HG03135 (cell line): ENCODE results near the gene SH3BGR.
A peak's percentile ranks its signal among the peaks of the same experiment; 100 is the strongest.

Experiments
- ATAC-seq: cut with Tn5 transposase; IDR thresholded peaks from one replicate; pipeline ENCODE4 v1.9.1; 2021; ENCODE audit warnings: mild to moderate bottlenecking, moderate library complexity; ENCODE audit not compliant: unreplicated experiment

Gene SH3BGR

DNA sequence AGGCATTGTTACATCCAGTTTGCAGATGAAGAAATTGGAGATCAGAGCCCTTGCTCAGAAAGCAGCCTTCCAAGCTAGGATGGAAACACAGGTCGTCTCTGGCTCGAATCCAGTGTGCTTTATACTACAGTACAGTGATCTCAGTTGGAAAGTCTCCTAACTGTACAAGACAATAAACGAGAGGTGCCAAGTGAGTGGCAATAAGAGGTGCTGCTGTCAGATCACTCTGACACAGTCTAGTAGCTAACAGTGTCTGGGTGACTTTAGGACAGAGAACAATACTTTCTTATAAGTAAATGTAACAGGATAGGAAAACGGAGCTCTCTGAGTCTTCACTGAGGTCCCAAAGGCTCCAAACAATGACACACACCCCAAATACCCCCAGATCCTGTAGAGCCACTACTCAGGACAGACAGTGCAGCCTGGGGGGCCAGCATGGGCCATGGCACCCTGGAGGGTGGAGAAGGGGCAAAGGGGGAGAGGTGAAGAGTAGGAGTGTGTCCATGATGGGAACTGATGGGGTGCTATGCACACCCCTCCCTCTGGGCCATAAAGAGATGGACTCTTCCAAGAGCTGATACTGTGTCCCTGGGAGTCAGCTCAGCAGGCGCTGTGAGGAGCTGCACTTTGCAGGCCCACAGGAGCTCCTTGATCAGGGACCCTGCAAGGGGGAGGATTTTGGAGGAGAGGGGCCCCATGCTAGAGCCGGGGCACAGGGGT, 3.3 kb downstream of the SH3BGR start:
- no peak for ATAC-seq

DNA sequence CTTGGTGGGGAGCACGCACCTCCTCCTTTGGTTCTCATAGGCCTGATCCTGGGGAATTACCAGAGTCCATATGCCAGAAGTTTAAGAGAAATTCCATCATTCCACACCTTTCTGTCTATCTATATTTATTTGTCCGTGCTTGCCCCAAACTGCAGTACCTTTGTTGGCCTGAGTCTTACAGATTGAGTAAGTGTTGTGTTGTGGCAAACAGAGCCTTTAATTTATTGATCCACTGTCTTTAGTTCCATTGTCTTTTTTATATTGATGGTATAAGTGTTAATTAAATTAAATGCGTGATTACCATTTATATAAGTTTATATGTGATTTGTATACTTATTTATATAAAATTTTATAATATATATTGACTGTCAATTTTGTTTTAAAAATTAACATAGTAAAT, 4.9 kb downstream of the SH3BGR start:
- ATAC-seq = no peak

DNA sequence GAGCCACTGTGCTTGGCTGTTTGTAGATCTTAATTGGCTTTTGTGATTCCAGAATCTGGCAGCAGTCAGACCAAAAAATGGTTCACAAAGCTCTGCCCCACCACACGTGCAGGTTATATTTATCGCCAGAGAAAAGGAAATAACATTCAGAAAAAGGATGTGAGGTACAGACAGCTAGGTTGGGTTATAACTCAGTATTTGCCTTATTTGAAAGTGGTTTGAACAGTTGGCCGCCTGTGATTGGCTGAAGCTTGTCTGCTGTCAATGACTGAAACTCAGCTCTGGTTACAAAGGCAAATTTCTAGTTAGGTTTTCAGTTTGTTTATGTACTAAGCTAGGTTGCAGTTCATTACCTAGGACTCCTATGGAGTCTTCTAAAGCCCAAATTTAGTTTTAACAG, 9.6 kb downstream of the SH3BGR start:
- ATAC-seq = peak; percentile 81

- ATAC-seq = no peak
These were observed 11.5 kb downstream of the SH3BGR start for GRCh38 chr21:39463308-39463707.

GRCh38 chr21:39466584-39466983, 14.8 kb downstream of the SH3BGR start:
- ATAC-seq = no peak

GRCh38 chr21:39467746-39468145, 16.0 kb downstream of the SH3BGR start:
- no peak for ATAC-seq

- ATAC-seq = no peak
These were observed 16.8 kb downstream of the SH3BGR start for GRCh38 chr21:39468559-39468958.

DNA sequence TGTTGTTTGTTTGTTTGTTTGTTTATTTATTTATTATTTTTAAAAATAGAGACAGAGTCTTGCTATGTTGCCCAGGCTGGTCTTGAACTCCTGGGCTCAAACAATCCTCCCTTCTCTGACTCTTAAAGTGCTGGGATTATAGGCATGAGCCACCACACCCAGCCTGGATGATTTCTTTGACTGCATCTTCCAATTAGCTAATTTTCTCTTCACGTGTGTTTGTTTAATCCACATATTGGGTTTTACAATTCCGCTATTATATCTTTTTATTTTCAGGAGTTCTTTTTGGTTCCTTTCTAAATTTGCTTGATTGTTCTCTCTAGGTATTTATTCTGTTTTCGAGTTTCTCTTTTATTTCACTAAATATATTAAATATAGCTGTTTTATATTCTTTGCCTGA, 19.8 kb downstream of the SH3BGR start:
- ATAC-seq = no peak

DNA sequence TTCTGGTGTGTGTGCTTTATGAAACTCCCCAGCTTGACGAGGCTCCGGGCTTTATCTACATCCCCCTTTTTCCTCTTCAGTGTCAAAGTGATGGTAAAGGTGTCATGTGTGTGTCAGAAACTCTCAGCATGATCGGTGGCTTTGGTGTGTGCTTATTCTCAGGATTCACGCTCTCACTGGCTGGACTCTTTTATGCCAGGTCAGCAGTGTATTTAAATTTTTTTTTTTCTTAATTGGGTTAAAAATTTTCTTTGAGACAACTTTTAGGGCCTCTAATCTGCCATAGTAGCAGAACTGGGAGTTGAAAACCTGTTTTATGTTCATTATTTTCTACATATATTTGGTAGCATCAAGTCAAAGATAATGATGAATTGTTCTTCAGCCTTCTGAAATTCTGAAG, 21.0 kb downstream of the SH3BGR start:
- no peak for ATAC-seq

GRCh38 chr21:39474611-39475010, 22.8 kb downstream of the SH3BGR start:
- no peak for ATAC-seq

DNA sequence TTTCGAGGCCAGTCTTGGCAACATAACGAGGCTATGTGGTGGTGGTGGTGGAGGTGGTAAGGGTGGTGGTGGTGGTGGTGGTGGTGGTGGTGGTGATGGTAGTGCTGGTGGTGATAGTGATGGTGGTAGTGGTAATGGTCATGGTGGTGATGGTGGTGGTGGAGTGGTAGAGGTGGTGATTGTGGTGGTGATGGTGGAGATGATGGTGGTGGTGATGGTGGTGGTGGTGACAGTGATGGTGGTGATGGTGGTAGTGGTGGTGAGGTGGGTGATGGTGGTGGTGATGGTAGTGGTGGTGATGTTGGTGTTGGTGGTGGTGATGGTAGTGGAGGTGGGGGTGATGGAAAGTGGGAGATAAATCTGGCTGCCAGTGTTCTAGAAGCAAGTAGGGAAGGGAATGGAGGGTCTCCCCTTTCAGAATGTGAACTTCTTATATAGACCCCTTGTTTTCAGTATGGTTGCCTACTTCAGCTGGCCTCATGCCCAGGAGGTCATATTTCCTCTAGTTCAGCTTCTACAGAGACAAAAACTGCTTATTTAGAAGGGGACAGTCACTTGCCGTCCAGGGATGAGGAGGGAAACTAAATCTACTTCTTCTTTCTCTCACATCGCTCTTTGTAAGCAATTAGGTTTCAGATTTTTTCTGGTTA, 27.5 kb downstream of the SH3BGR start:
- no peak for ATAC-seq

- no peak for ATAC-seq
These were observed 28.0 kb downstream of the SH3BGR start for GRCh38 chr21:39479814-39480182.

- ATAC-seq = no peak
These were observed 28.5 kb downstream of the SH3BGR start for GRCh38 chr21:39480271-39480670.

DNA sequence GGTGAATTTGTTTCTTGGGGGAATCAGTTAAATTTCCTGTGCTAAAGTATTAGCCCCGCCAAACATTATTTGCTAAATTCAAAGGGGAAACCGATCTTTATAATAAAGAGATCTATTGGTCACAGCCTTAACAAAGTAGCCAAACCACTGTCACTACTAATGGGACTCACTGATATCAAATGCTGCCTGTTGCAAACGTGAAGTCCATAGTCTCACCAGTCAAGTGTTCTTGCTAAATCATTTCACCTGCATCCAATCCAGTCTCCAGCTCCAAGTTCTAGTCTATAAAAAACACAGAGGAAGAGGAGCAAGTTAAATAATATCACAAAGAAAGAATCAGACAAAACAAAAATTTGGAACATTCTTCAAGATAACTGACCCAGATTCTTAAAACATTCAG, 30.1 kb downstream of the SH3BGR start:
- ATAC-seq = no peak

- ATAC-seq = no peak
These were observed 32.1 kb downstream of the SH3BGR start for GRCh38 chr21:39483917-39484316.

- no peak for ATAC-seq
These were observed 33.0 kb downstream of the SH3BGR start for GRCh38 chr21:39484711-39485276.

GRCh38 chr21:39489380-39489924, 37.7 kb downstream of the SH3BGR start:
- ATAC-seq = no peak

DNA sequence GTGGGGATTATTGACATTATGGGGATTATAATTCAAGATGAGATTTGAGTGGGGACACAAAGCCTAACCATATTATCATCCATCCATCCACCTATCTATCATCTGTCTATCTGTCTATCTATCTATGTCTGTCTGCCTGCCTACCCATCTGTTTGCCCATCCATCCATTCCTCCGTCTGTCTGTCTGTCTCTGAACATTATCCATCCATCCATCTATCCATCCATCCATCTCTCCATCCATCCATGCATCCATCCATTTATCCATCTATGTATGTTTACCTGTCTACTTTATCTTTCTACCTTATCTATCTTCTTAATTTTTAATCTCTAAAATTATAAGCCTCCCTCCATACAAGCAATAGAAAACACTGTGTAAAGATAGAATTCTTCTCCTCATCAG, 47.4 kb downstream of the SH3BGR start:
- ATAC-seq = no peak

DNA sequence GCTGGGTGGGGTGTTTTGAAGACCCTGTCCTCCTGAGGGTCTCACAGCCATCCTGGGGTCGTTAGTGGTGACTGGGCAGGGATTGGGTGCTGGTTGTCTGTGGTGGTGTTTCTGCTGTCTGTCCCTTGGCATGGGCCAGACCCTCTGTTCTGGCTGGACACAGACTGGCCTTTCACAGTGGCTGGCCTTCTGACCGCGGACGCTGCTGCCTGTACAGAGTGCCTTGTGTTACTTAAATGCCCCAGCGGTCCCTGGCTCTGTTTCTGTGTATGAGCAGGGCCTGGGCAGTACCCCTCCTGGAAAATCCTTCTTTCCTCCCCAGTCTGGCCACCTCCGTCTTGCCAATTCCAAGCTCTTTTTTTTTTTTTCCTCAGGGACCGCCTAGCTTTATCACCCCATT, 50.9 kb downstream of the SH3BGR start:
- ATAC-seq = no peak

GRCh38 chr21:39503123-39503762, 51.5 kb downstream of the SH3BGR start:
- ATAC-seq = no peak

DNA sequence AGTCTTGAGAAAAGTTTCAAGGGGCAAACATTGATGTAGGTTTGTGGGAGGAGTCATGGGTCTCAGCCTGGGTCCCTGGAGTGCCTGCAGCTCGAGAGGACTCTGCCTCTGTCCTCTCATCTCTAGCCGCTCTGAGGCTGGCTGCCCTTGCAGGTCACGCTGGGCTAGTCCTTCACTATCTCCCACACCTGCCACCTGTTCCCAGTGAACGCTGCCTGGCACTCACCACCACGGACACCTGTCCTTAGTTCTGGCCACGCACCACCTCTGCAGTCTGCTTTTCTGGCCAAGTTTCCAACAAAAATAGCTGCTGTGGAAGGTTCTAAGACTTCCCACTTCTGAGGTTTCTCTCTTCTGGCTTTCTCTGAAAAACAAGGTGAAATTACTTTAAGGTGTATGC, 52.5 kb downstream of the SH3BGR start:
- ATAC-seq = no peak

DNA sequence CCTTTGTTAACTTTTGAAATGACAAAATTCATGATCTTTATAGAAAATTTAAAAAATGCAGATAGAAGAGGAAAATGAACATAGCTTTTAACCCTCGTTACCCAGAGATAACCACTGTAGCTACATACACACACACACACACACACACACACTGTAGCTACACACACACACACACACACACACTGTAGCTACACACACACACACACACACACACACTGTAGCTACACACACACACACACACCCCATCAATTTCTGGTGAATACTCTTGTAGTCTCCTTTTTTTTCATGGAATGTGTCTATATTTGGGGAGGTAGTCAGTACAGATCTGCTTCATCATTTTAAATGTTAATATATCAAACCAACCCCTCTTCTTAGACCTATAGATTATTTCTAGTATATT, 58.5 kb downstream of the SH3BGR start:
- no peak for ATAC-seq
